Caco-2 (cell line): Measurements from ENCODE around the gene PHF21A. TPM values are rescaled to one million over a fixed set of nuclear protein-coding genes. Genes with fewer than 3 reads are reported as not detected.

Experiments used
- BruUV-seq: library from RNA; stranded (reverse); fragments of 400-500 nt; replicated peaks from 2 replicates; lab custom pipeline; 2021; lab: Mats Ljungman, UMichigan
- CTCF ChIA-PET: fragments of 300-600 bp; sonication (Branson Sonifier 250); formaldehyde crosslinking; loops from one replicate; lab custom pipeline; 2022; ENCODE audit warnings: antibody characterized with exemption; lab: Charles Lee
- POLR2A ChIA-PET: fragments of 300-600 bp; sonication (Branson Sonifier 250); formaldehyde crosslinking; loops from one replicate; lab custom pipeline; 2022; ENCODE audit warnings: antibody characterized with exemption; lab: Charles Lee
- DNase-seq, 2 experiments: peaks; one replicate each; pipeline versions ENCODE4 v3.0.0 to v3.0.0-alpha.2; 2020 to 2022
- H3K27me3 ChIP-seq: replicated peaks from 2 replicates; pipeline ENCODE4 v1.6.0; 2011; ENCODE audit warnings: low read length; ENCODE audit not compliant: control insufficient read depth, insufficient read depth
- H3K36me3 ChIP-seq: 2 replicates; pipeline ENCODE4 v1.5.1; 2011; ENCODE audit warnings: low read length; ENCODE audit not compliant: control insufficient read depth, insufficient read depth
- H3K4me1 ChIP-seq: fragments of 250-450 bp; sonication (Bioruptor Pico); 2 replicates; pipeline ENCODE4 v1.5.1; 2020; ENCODE audit warnings: mild to moderate bottlenecking
- H3K4me3 ChIP-seq: 2 replicates; pipeline ENCODE4 v1.5.1; 2011; ENCODE audit warnings: low read depth, mild to moderate bottlenecking, control low read depth, low read length
- H3K9me3 ChIP-seq: fragments of 250-450 bp; sonication (Bioruptor Pico); 2 replicates; pipeline ENCODE4 v1.5.1; 2020; ENCODE audit warnings: mild to moderate bottlenecking, moderate library complexity
- H3K27ac Mint-ChIP-seq: one replicate; pipeline ENCODE4 v1.8.0; 2022; ENCODE audit warnings: mixed read lengths; ENCODE audit not compliant: unreplicated experiment
- H3K27me3 Mint-ChIP-seq: one replicate; pipeline ENCODE4 v1.8.0; 2022; ENCODE audit warnings: mixed read lengths; ENCODE audit not compliant: insufficient read depth, unreplicated experiment
- H3K36me3 Mint-ChIP-seq: one replicate; pipeline ENCODE4 v1.8.0; 2022; ENCODE audit warnings: mild to moderate bottlenecking, mixed read lengths; ENCODE audit not compliant: insufficient read depth, unreplicated experiment
- H3K4me1 Mint-ChIP-seq: one replicate; pipeline ENCODE4 v1.8.0; 2022; ENCODE audit warnings: low read depth, mixed read lengths; ENCODE audit not compliant: unreplicated experiment
- H3K4me3 Mint-ChIP-seq: one replicate; pipeline ENCODE4 v1.8.0; 2022; ENCODE audit warnings: mild to moderate bottlenecking, moderate library complexity, mixed read lengths; ENCODE audit not compliant: unreplicated experiment
- H3K9me3 Mint-ChIP-seq: one replicate; pipeline ENCODE4 v1.8.0; 2022; ENCODE audit warnings: mixed read lengths; ENCODE audit not compliant: unreplicated experiment
- CTCF ChIP-seq, 2 experiments: fragments of 200-600 bp in 1 of 2; IDR thresholded peaks; 1 replicate in 1 of 2; 2 replicates in 1 of 2; pipeline versions ENCODE4 v1.5.1 to v1.8.0; 2011 to 2022; ENCODE audit warnings: antibody characterized with exemption in 1 of 2, control low read depth in 1 of 2, inconsistent platforms in 1 of 2, low read depth in 1 of 2, low read length in 1 of 2, mild to moderate bottlenecking in 1 of 2, moderate library complexity in 1 of 2; ENCODE audit not compliant: insufficient read depth in 1 of 2, severe bottlenecking in 1 of 2, unreplicated experiment in 1 of 2
- intact Hi-C: fragments of 100-400 bp; cut with micrococcal nuclease; formaldehyde crosslinking; loops from one replicate; pipeline ENCODE4 v1.10.0; 2022; ENCODE audit not compliant: unreplicated experiment
- total RNA-seq: library from RNA; stranded (reverse); gene quantifications from 2 replicates; pipeline ENCODE4 v1.2.3, GENCODE V29; 2022

The PHF21A gene
- total RNA-seq, 1 experiment from 2014 or later = 20.0 TPM

- BruUV-seq = no TSS peak
- TF ChIP-seq CTCF (IDR thresholded peaks at IDR 0.05; ENCODE audit: insufficient read depth in 1 of 2, low read depth in 1 of 2, low read length in 1 of 2, severe bottlenecking in 1 of 2, unreplicated experiment in 1 of 2) = no peak
- H3K4me3 Mint-ChIP-seq = no peak overlapping the region
- H3K9me3 ChIP-seq = no peaks in the 10 kb centered on the region
- no peaks in the 10 kb centered on the region for H3K36me3 Mint-ChIP-seq
- CTCF ChIA-PET = no interaction called here
- no peaks in the 10 kb centered on the region for H3K4me1 ChIP-seq
- H3K27ac Mint-ChIP-seq = no peak overlapping the region
- H3K4me1 Mint-ChIP-seq = no peaks in the 10 kb centered on the region
- POLR2A ChIA-PET = no interaction called here
- DNase-seq = no peak
- intact Hi-C loops = no loop called here
- no peak overlapping the region for H3K4me3 ChIP-seq
- H3K36me3 ChIP-seq = no peaks in the 10 kb centered on the region
- no peaks in the 10 kb centered on the region for H3K9me3 Mint-ChIP-seq
- no peaks in the 10 kb centered on the region for H3K27me3 Mint-ChIP-seq
- H3K27me3 ChIP-seq = no peaks in the 10 kb centered on the region
Measured at GRCh38 chr11:45942381-45942780, 178.9 kb downstream of the PHF21A start.

GRCh38 chr11:45941285-45941684, 180.0 kb downstream of the PHF21A start:
- no TSS peak for BruUV-seq
- Mint-ChIP-seq H3K9me3 (no peaks in the 10 kb centered on the region), H3K27me3 (no peaks in the 10 kb centered on the region), H3K27ac (no peak overlapping the region), H3K4me3 (no peak overlapping the region), H3K36me3 (no peaks in the 10 kb centered on the region), H3K4me1 (no peaks in the 10 kb centered on the region)
- Histone ChIP-seq H3K4me1 (no peaks in the 10 kb centered on the region), H3K36me3 (no peaks in the 10 kb centered on the region), H3K27me3 (no peaks in the 10 kb centered on the region), H3K4me3 (no peak overlapping the region), H3K9me3 (no peaks in the 10 kb centered on the region)
- ChIA-PET POLR2A (no interaction called here), CTCF (no interaction called here)
- no peak for TF ChIP-seq CTCF (IDR thresholded peaks at IDR 0.05; ENCODE audit: insufficient read depth in 1 of 2, low read depth in 1 of 2, low read length in 1 of 2, severe bottlenecking in 1 of 2, unreplicated experiment in 1 of 2)
- no peak for DNase-seq
- intact Hi-C loops = no loop called here

GRCh38 chr11:45939836-45940235, 181.4 kb downstream of the PHF21A start:
- no peak overlapping the region for H3K4me3 Mint-ChIP-seq
- POLR2A ChIA-PET = no interaction called here
- Histone ChIP-seq H3K36me3 (no peaks in the 10 kb centered on the region), H3K4me3 (no peak overlapping the region), H3K9me3 (no peaks in the 10 kb centered on the region), H3K27me3 (no peaks in the 10 kb centered on the region), H3K4me1 (no peaks in the 10 kb centered on the region)
- H3K27ac Mint-ChIP-seq = no peak overlapping the region
- CTCF ChIA-PET = no interaction called here
- no peaks in the 10 kb centered on the region for H3K4me1 Mint-ChIP-seq
- no TSS peak for BruUV-seq
- TF ChIP-seq CTCF (IDR thresholded peaks at IDR 0.05; ENCODE audit: insufficient read depth in 1 of 2, low read depth in 1 of 2, low read length in 1 of 2, severe bottlenecking in 1 of 2, unreplicated experiment in 1 of 2) = no peak
- no peaks in the 10 kb centered on the region for H3K9me3 Mint-ChIP-seq
- H3K36me3 Mint-ChIP-seq = no peaks in the 10 kb centered on the region
- H3K27me3 Mint-ChIP-seq = no peaks in the 10 kb centered on the region
- intact Hi-C loops = no loop called here
- DNase-seq = no peak
